GM10248 (cell line): Measurements from ENCODE around the gene TASP1.
"Not testable (repeated sequence)": the region's sequence is repeated elsewhere in the genome, so short reads cannot be mapped to it uniquely, and the experiment has no call there.

ENCODE experiments used
- CTCF ChIA-PET: fragments of 300-600 bp; sonication (Branson Sonifier 250); formaldehyde crosslinking; extraction: SDS; loops from one replicate; lab custom pipeline; 2021; ENCODE audit warnings: antibody characterized with exemption; lab: Yijun Ruan, JAX
- POLR2A ChIA-PET: fragments of 350-650 bp; sonication (Branson Sonifier 250); formaldehyde crosslinking; extraction: SDS; loops from one replicate; lab custom pipeline; 2020; ENCODE audit warnings: antibody characterized with exemption; lab: Yijun Ruan, JAX
- DNase-seq: peaks from one replicate; pipeline ENCODE4 v3.0.0; 2012; ENCODE audit errors: extremely low spot score
- CTCF ChIP-seq: IDR thresholded peaks from 2 replicates; pipeline ENCODE4 v1.5.1; 2012; ENCODE audit warnings: mild to moderate bottlenecking, low read depth; ENCODE audit errors: extremely low read depth, missing control alignments, control extremely low read depth

TASP1 gene

GRCh38 chr20:13608066-13608465 lies 30.7 kb downstream of the TASP1 start:
- CTCF ChIA-PET: interaction anchor here (1.0 to 2.1 kb wide), 4 partner anchors 17 to 181 kb away, joined by 3 to 5 read pairs (median 3); no protein-coding TSS in a partner anchor
- no peak for DNase-seq
- TF ChIP-seq CTCF: no peak
- POLR2A ChIA-PET: no interaction called here

DNA sequence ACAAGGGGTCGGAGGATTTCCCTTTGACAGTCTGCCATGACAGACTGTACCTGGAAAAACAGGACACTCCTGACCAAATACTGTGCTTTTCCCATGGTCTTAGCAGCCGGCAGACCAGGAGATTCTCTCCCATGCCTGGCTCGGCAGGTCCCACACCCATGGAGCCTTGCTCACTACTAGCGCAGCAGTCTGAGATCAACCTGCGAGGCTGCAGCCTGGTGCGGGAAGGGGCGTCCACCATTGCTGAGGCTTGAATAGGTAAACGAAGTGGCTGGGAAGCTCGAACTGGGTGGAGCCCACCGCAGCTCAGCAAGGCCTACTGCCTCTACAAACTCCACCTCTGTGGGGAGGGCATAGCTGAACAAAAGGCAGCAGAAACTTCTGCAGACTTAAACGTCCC lies 45.3 kb downstream of the TASP1 start:
- POLR2A ChIA-PET, DNase-seq: not testable (repeated sequence)
- CTCF ChIA-PET: interaction anchor here (1.5 kb wide), 1 partner anchor 24 kb away, joined by 3 read pairs; no protein-coding TSS in a partner anchor

GRCh38 chr20:13588049-13588448 lies 50.7 kb downstream of the TASP1 start:
- CTCF ChIA-PET: interaction anchor here (1.4 kb wide), 1 partner anchor 23 kb away, joined by 4 read pairs; no protein-coding TSS in a partner anchor
- POLR2A ChIA-PET: no interaction called here
- TF ChIP-seq CTCF: no peak
- DNase-seq: no peak

- ChIA-PET CTCF (no interaction called here), POLR2A (no interaction called here)
These were observed 51.4 kb downstream of the TASP1 start for GRCh38 chr20:13587370-13587769.

DNA sequence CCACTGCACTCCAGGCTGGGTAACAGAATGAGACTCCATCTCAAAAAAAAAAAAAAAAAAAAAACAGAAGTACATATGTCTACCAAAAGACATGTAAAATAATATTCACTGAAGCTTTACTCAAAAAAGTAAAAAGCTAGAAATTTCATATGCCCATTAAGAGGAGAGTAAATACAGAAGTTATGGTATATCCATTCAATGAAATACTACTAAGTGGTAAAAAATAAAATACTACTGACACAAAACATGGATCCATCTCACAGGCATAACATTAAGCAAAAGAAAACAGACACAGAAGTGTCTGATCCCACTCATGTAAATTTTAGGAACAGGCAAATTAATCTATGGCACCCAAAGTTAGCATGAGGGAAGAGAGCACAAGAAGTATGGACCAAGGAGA lies 52.6 kb downstream of the TASP1 start:
- CTCF ChIA-PET: interaction anchor here (1.4 kb wide), 1 partner anchor 40 kb away, joined by 5 read pairs; no protein-coding TSS in a partner anchor
- TF ChIP-seq CTCF: no peak
- POLR2A ChIA-PET: no interaction called here
- no peak for DNase-seq

More at GRCh38 chr20:13587370-13587769, 51.4 kb downstream of the TASP1 start:
- DNase-seq: no peak
- no peak for TF ChIP-seq CTCF

DNA sequence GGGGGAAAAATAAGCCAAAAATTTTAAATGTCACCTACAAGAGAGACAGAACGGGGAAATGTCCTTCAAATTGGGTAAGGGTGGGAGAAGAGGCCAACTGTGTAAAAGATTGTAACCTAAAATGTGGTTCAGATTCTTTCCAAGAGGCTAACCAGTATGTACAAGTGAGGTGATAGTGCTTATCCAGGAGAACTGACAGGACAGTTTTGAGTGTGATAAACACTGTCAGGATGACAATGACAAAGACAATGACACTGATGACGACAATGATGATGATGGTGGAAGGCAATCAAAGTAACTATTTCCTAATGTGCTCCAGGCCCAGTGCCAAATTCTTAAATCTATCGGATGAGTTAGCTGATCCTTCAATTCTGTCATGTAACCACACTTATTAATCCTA lies 57.3 kb downstream of the TASP1 start:
- POLR2A ChIA-PET: no interaction called here
- CTCF ChIA-PET: interaction anchor here (0.9 kb wide), 1 partner anchor 35 kb away, joined by 4 read pairs; no protein-coding TSS in a partner anchor
- TF ChIP-seq CTCF: no peak
- DNase-seq: no peak

DNA sequence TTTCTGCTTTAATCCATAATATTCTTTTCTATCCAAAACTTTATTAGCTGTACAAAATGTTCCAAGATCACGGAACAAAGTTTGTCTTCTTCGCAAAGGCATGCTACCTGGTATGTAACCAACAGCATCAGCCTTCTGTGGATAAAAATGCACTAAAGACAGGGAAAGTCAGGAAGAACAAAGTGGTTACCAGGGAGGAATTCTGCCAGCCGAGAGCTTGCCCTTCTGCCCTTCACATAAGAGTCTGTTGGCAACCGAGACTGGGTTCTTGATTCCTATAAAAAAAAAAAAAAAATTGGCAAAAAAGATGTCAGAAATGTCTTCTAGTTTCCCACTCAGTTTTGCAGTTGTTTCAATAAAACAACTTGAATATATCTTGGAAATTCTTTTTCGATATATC lies 58.0 kb downstream of the TASP1 start:
- CTCF ChIA-PET: interaction anchor here (0.9 kb wide), 1 partner anchor 34 kb away, joined by 4 read pairs; no protein-coding TSS in a partner anchor

More for the DNA sequence above, 58.0 kb downstream of the TASP1 start:
- no peak for TF ChIP-seq CTCF
- no peak for DNase-seq
- POLR2A ChIA-PET: no interaction called here
